ENCODE measurements around the gene C6orf47.

DNA sequence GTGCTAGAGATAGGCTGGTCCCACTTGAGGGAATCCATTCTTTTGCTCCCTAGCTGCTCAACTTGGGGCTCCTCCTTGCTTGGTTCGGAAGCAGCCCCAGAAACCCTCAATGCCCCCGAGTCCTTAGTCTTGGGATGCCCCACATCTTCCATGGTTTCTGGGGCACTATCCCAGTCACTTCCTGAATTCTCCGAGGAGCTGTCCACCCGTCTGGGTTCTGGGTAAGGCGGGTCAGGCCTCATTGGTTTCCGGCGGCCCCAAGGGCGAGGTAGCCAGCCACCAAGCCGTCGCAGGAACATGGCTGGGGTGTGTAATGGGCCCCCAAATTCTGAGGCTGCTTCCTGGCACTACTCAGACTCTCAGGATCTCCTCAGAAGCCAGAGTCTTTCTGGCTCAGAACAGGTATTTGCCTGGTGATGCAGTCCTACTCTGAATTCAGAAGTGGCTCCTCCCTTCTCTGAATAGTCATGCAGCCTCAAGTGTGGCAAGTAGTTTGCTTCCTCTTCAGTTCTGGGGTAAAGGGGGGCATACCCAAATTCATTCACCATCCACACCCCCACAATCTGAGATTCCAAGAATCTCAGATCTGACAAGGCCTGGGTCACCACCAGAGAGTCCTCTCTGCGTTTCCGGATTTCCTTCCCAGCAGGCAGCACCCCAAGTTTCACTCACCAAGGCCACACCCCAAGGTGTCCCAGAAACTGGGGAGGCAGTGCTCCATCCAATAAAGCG lies 763 bp downstream of the C6orf47 start:
- TF ChIP-seq CTCF (IDR thresholded peaks at IDR 0.05; ENCODE audit: extremely low read depth in 1 of 2, insufficient read depth in 1 of 2, low read depth in 1 of 2, low read length in 2 of 2): no peak
- no peak for TF ChIP-seq POLR2A (IDR thresholded peaks at IDR 0.05; ENCODE audit: low read depth, low read length)
- no peak for TF ChIP-seq POLR2AphosphoS5 (IDR thresholded peaks at IDR 0.05; ENCODE audit: insufficient read depth, low read depth, low read length)
- TF ChIP-seq, protein P1, sequence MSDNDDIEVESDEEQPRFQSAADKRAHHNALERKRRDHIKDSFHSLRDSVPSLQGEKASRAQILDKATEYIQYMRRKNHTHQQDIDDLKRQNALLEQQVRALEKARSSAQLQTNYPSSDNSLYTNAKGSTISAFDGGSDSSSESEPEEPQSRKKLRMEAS (IDR thresholded peaks at IDR 0.05; ENCODE audit: insufficient read depth, insufficient read length): no peak
- no peak for TF ChIP-seq MYC (IDR thresholded peaks at IDR 0.05; ENCODE audit: low read depth, low read length)

Data from endothelial cell of umbilical vein (primary cell).